Testis (tissue), 2 donors: ENCODE measurements around the gene IFNA6.

Experiments
- POLR2A ChIP-seq: fragments of 450-650 bp; IDR thresholded peaks from one replicate; pipeline ENCODE4 v1.6.1; 2017; ENCODE audit warnings: antibody characterized with exemption, mild to moderate bottlenecking, moderate library complexity
- TF ChIP-seq, protein P1 (sequence below), 3 experiments: fragments of 450-650 bp in 2 of 3; fragments of 200-600 bp in 1 of 3; sonication (generic) in 1 of 3; IDR thresholded peaks; one replicate each; pipeline ENCODE4 v1.5.1; 2016 to 2019; ENCODE audit warnings: antibody characterized with exemption in 3 of 3, mild to moderate bottlenecking in 2 of 3, moderate library complexity in 1 of 3

DNA sequence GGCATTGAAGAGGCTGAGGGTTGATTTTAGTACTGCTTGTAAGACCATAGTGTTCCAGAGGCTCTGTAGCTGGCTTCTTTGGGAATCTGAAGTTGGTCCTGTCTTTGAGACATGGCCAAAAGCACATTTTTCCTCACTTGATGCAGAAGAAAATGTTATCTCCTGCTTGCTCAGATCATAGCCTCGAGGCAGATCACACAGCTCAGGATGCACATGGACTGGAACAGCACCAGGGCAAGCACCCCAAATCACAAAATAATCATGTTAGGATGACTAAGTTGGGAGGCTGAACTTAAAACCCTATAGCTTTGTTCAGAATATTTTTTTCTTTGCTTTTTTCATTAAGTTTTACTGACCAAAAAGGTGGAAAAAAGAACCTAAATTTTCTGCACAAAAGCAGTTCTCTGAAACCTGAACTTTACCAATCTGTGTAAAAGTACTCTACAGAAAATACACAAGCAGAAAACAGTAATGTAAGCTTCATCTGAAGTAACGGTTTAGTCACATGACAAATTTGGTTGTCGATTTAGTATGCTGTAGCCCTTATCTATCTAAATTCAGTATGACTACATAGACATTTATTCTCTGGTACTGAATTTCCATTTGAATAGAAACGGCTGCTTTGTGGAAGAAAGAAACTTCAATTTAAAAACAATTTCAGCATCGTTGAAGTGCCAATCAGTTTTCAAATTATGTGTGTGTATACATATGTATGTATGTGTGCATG is 18.8 kb downstream of the IFNA6 start:
- TF ChIP-seq, protein P1, sequence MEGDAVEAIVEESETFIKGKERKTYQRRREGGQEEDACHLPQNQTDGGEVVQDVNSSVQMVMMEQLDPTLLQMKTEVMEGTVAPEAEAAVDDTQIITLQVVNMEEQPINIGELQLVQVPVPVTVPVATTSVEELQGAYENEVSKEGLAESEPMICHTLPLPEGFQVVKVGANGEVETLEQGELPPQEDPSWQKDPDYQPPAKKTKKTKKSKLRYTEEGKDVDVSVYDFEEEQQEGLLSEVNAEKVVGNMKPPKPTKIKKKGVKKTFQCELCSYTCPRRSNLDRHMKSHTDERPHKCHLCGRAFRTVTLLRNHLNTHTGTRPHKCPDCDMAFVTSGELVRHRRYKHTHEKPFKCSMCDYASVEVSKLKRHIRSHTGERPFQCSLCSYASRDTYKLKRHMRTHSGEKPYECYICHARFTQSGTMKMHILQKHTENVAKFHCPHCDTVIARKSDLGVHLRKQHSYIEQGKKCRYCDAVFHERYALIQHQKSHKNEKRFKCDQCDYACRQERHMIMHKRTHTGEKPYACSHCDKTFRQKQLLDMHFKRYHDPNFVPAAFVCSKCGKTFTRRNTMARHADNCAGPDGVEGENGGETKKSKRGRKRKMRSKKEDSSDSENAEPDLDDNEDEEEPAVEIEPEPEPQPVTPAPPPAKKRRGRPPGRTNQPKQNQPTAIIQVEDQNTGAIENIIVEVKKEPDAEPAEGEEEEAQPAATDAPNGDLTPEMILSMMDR (IDR thresholded peaks at IDR 0.05), result no peak
- no peak for TF ChIP-seq POLR2A
